ENCODE data around the gene WDFY3.

The WDFY3 gene

GRCh38 chr4:84924434-84924833 is 42.1 kb downstream of the WDFY3 start:
- Histone ChIP-seq H3K4me3 (ENCODE audit: control insufficient read depth in 1 of 7, extremely low read depth in 1 of 7, insufficient read depth in 4 of 7, low read depth in 2 of 7, low read length in 6 of 7) (no peak overlapping the region), H3K27ac (ENCODE audit: insufficient read depth in 1 of 2, low read depth in 1 of 2, low read length in 2 of 2, poor library complexity in 1 of 2, severe bottlenecking in 2 of 2) (no peak overlapping the region), H3K4me1 (ENCODE audit: control extremely low read depth in 1 of 4, control insufficient read depth in 4 of 4, insufficient read depth in 4 of 4, low read length in 3 of 4) (no peaks in the 10 kb centered on the region), H3K27me3 (replicated peaks in 2 of 5; ENCODE audit: control insufficient read depth in 4 of 5, insufficient read depth in 5 of 5, low read length in 4 of 5) (no peaks in the 10 kb centered on the region), H3K9me3 (ENCODE audit: control extremely low read depth in 1 of 5, control insufficient read depth in 4 of 5, insufficient read depth in 2 of 5, low read depth in 1 of 5, low read length in 4 of 5) (no peaks in the 10 kb centered on the region), H3K36me3 (ENCODE audit: control insufficient read depth in 4 of 4, insufficient read depth in 4 of 4, low read length in 3 of 4) (no peaks in the 10 kb centered on the region)
- no peak for DNase-seq
- ChIA-PET CTCF (no interaction called here), POLR2A (no interaction called here)
- WGBS (ENCODE audit: insufficient coverage) = no CpG with 5 or more reads among the region's 1 CpG

DNA sequence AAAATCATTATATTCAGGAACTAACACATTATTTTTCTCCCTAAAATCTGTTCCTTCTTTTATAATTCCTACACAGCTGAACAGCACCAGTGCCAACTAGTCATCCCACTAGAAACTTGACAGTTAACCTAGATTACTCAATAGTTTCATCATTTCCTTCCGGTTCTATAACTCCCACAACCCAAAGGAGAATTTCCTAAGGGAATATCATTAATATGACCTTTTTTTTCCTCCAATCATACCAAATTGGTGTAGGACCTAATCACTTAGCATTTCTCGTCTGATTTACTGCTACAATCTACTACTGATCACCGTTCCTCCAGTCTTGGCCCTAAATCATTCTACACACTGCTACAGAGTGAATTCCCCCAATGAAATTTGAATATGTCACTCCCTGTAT is 45.9 kb downstream of the WDFY3 start:
- H3K4me1 ChIP-seq (ENCODE audit: control extremely low read depth in 1 of 4, control insufficient read depth in 4 of 4, insufficient read depth in 4 of 4, low read length in 3 of 4) = peaks cover 0 to 2% (median 0%) of the 10 kb centered on the region in 4 experiments
- no peak overlapping the region for H3K27ac ChIP-seq (ENCODE audit: insufficient read depth in 1 of 2, low read depth in 1 of 2, low read length in 2 of 2, poor library complexity in 1 of 2, severe bottlenecking in 2 of 2)
- H3K9me3 ChIP-seq (ENCODE audit: control extremely low read depth in 1 of 5, control insufficient read depth in 4 of 5, insufficient read depth in 2 of 5, low read depth in 1 of 5, low read length in 4 of 5) = no peaks in the 10 kb centered on the region
- no peak for DNase-seq
- no peaks in the 10 kb centered on the region for H3K27me3 ChIP-seq (replicated peaks in 2 of 5; ENCODE audit: control insufficient read depth in 4 of 5, insufficient read depth in 5 of 5, low read length in 4 of 5)
- no peak overlapping the region for H3K4me3 ChIP-seq (ENCODE audit: control insufficient read depth in 1 of 7, extremely low read depth in 1 of 7, insufficient read depth in 4 of 7, low read depth in 2 of 7, low read length in 6 of 7)
- peaks cover 0 to 5% (median 0%) of the 10 kb centered on the region in 4 experiments for H3K36me3 ChIP-seq (ENCODE audit: control insufficient read depth in 4 of 4, insufficient read depth in 4 of 4, low read length in 3 of 4)
- WGBS (ENCODE audit: insufficient coverage) = 97% methylated on average over 3 of the region's 3 CpGs
- CTCF ChIA-PET = no interaction called here
- POLR2A ChIA-PET = no interaction called here

DNA sequence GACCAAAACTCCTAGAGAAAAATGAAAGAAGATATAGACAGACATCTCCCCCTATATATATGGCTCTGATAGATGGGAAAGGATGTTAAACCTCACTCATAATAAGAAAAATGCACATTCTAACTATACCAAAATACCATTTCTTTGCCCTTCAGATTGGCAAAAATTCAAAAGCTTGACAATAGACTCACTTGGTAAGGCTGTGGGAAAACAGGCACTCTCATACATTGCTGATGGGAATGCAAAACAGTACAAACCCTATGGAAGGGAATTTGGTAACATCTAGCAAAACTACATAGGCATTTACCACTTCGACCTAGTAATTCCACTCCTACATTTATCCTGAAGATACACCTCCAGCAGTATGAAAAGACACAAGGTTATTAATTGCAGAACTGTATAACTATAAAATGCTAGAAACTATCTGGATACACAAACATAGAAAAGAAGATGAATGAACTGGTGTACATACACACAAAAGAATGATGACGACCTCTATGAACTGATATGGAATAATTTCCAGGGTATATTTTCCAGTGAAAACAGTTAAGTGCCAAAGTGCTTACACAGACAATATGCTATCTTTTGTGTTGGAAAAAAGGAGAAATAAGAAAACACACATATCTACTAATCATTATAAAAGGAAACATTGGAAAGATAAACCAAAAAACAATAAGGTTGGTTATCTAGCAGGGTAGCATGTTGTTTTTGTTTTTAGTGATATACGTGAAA is 48.5 kb downstream of the WDFY3 start:
- Histone ChIP-seq H3K4me1 (ENCODE audit: control extremely low read depth in 1 of 4, control insufficient read depth in 4 of 4, insufficient read depth in 4 of 4, low read length in 3 of 4) (peaks cover 0 to 2% (median 0%) of the 10 kb centered on the region in 4 experiments), H3K27ac (ENCODE audit: insufficient read depth in 1 of 2, low read depth in 1 of 2, low read length in 2 of 2, poor library complexity in 1 of 2, severe bottlenecking in 2 of 2) (no peak overlapping the region), H3K36me3 (ENCODE audit: control insufficient read depth in 4 of 4, insufficient read depth in 4 of 4, low read length in 3 of 4) (peaks cover 0 to 5% (median 0%) of the 10 kb centered on the region in 4 experiments), H3K27me3 (replicated peaks in 2 of 5; ENCODE audit: control insufficient read depth in 4 of 5, insufficient read depth in 5 of 5, low read length in 4 of 5) (no peaks in the 10 kb centered on the region), H3K9me3 (ENCODE audit: control extremely low read depth in 1 of 5, control insufficient read depth in 4 of 5, insufficient read depth in 2 of 5, low read depth in 1 of 5, low read length in 4 of 5) (no peaks in the 10 kb centered on the region), H3K4me3 (ENCODE audit: control insufficient read depth in 1 of 7, extremely low read depth in 1 of 7, insufficient read depth in 4 of 7, low read depth in 2 of 7, low read length in 6 of 7) (no peak overlapping the region)
- ChIA-PET POLR2A (no interaction called here), CTCF (no interaction called here)
- no peak for DNase-seq
- WGBS (ENCODE audit: insufficient coverage) = 100% methylated on average over 1 of the region's 3 CpGs

GRCh38 chr4:84917086-84917821 is 49.2 kb downstream of the WDFY3 start:
- no peak for DNase-seq
- POLR2A ChIA-PET = no interaction called here
- WGBS (ENCODE audit: insufficient coverage) = 100% methylated on average over 1 of the region's 6 CpGs
- H3K4me3 ChIP-seq (ENCODE audit: control insufficient read depth in 1 of 7, extremely low read depth in 1 of 7, insufficient read depth in 4 of 7, low read depth in 2 of 7, low read length in 6 of 7) = no peak overlapping the region
- peaks cover 0 to 5% (median 0%) of the 10 kb centered on the region in 4 experiments for H3K36me3 ChIP-seq (ENCODE audit: control insufficient read depth in 4 of 4, insufficient read depth in 4 of 4, low read length in 3 of 4)
- H3K4me1 ChIP-seq (ENCODE audit: control extremely low read depth in 1 of 4, control insufficient read depth in 4 of 4, insufficient read depth in 4 of 4, low read length in 3 of 4) = peaks cover 0 to 2% (median 0%) of the 10 kb centered on the region in 4 experiments
- no peaks in the 10 kb centered on the region for H3K27me3 ChIP-seq (replicated peaks in 2 of 5; ENCODE audit: control insufficient read depth in 4 of 5, insufficient read depth in 5 of 5, low read length in 4 of 5)
- CTCF ChIA-PET = no interaction called here
- no peaks in the 10 kb centered on the region for H3K9me3 ChIP-seq (ENCODE audit: control extremely low read depth in 1 of 5, control insufficient read depth in 4 of 5, insufficient read depth in 2 of 5, low read depth in 1 of 5, low read length in 4 of 5)
- no peak overlapping the region for H3K27ac ChIP-seq (ENCODE audit: insufficient read depth in 1 of 2, low read depth in 1 of 2, low read length in 2 of 2, poor library complexity in 1 of 2, severe bottlenecking in 2 of 2)

DNA sequence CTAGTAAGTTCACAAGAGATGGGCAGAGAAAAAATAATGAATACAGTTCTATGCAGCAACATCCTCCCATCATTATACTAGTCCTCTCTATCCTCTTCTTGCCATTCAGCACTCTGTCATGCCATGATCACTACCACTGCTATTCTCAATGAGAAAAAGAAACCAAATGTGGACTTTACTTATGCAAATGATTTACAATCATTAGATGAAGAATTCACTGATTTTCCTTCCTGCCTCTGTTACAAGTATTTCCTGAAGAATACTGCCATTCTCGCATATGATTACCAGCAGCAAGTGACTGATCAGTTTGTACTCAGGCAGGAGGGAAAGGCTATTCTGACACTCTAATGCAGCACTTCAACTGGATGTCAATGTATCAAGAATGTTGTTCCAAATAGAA is 50.3 kb downstream of the WDFY3 start:
- peaks cover 0 to 5% (median under 1%) of the 10 kb centered on the region in 4 experiments for H3K36me3 ChIP-seq (ENCODE audit: control insufficient read depth in 4 of 4, insufficient read depth in 4 of 4, low read length in 3 of 4)
- CTCF ChIA-PET = no interaction called here
- POLR2A ChIA-PET = no interaction called here
- H3K9me3 ChIP-seq (ENCODE audit: control extremely low read depth in 1 of 5, control insufficient read depth in 4 of 5, insufficient read depth in 2 of 5, low read depth in 1 of 5, low read length in 4 of 5) = no peaks in the 10 kb centered on the region
- DNase-seq = no peak
- H3K4me1 ChIP-seq (ENCODE audit: control extremely low read depth in 1 of 4, control insufficient read depth in 4 of 4, insufficient read depth in 4 of 4, low read length in 3 of 4) = peaks cover 0 to 2% (median 0%) of the 10 kb centered on the region in 4 experiments
- no peak overlapping the region for H3K4me3 ChIP-seq (ENCODE audit: control insufficient read depth in 1 of 7, extremely low read depth in 1 of 7, insufficient read depth in 4 of 7, low read depth in 2 of 7, low read length in 6 of 7)
- no peak overlapping the region for H3K27ac ChIP-seq (ENCODE audit: insufficient read depth in 1 of 2, low read depth in 1 of 2, low read length in 2 of 2, poor library complexity in 1 of 2, severe bottlenecking in 2 of 2)
- WGBS (ENCODE audit: insufficient coverage) = no CpG with 5 or more reads among the region's 1 CpG
- H3K27me3 ChIP-seq (replicated peaks in 2 of 5; ENCODE audit: control insufficient read depth in 4 of 5, insufficient read depth in 5 of 5, low read length in 4 of 5) = no peaks in the 10 kb centered on the region

DNA sequence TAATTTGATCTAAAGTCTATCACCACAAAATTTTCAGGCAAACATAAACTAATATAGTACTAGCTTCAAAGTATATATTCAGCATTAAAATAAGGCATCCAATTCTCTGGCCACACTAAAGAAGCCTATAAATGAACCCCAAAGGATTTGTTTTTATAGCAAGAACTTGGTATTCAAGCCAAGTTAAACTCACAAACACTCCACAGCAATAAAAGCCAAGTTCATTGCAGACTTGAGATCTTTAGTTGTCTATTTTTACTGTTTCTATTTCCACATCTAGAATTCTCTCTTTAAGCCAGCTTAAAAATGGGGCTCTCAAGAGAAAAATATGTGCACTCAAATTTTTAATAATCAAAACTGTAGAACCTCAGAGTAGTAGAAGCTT is 51.1 kb downstream of the WDFY3 start:
- no peak overlapping the region for H3K27ac ChIP-seq (ENCODE audit: insufficient read depth in 1 of 2, low read depth in 1 of 2, low read length in 2 of 2, poor library complexity in 1 of 2, severe bottlenecking in 2 of 2)
- no peaks in the 10 kb centered on the region for H3K9me3 ChIP-seq (ENCODE audit: control extremely low read depth in 1 of 5, control insufficient read depth in 4 of 5, insufficient read depth in 2 of 5, low read depth in 1 of 5, low read length in 4 of 5)
- POLR2A ChIA-PET = no interaction called here

DNA sequence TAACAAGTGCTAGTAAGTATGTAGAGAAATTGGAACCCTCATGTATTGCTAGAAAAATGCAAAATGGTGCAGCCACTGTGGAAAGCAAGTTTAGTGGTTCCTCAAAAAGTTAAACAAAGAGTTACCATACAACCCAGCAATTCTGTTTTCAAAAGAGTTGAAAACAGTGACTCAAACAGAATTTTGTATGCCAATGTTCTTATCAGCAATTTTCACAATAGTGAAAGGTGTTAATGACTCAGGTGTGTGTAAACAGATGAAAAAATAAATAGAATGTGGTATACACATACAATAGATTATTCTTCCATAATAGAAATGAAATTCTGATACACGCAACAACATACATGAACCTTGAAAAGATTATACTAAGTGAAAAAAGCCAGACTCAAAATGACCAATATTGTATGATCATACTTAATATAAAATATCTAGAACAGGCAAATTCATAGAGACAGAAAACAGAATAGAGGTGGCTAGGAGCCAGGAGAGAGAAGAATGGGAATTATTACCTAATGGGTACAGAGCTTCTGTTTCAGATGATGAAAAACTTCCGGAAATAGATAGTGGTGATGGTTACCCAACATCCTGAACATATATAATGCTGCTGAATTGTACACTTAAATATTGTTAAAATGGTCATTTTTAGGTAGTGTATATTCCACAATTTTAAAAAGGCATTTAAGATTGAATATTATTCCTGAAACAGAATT is 51.6 kb downstream of the WDFY3 start:
- no peaks in the 10 kb centered on the region for H3K27me3 ChIP-seq (replicated peaks in 2 of 5; ENCODE audit: control insufficient read depth in 4 of 5, insufficient read depth in 5 of 5, low read length in 4 of 5)
- H3K4me1 ChIP-seq (ENCODE audit: control extremely low read depth in 1 of 4, control insufficient read depth in 4 of 4, insufficient read depth in 4 of 4, low read length in 3 of 4) = peaks cover 0 to 2% (median 0%) of the 10 kb centered on the region in 4 experiments
- no peaks in the 10 kb centered on the region for H3K9me3 ChIP-seq (ENCODE audit: control extremely low read depth in 1 of 5, control insufficient read depth in 4 of 5, insufficient read depth in 2 of 5, low read depth in 1 of 5, low read length in 4 of 5)
- H3K4me3 ChIP-seq (ENCODE audit: control insufficient read depth in 1 of 7, extremely low read depth in 1 of 7, insufficient read depth in 4 of 7, low read depth in 2 of 7, low read length in 6 of 7) = no peak overlapping the region
- ChIA-PET POLR2A (no interaction called here), CTCF (no interaction called here)
- no peak overlapping the region for H3K27ac ChIP-seq (ENCODE audit: insufficient read depth in 1 of 2, low read depth in 1 of 2, low read length in 2 of 2, poor library complexity in 1 of 2, severe bottlenecking in 2 of 2)
- WGBS (ENCODE audit: insufficient coverage) = no CpG with 5 or more reads among the region's 2 CpGs
- peaks cover 0 to 5% (median under 1%) of the 10 kb centered on the region in 4 experiments for H3K36me3 ChIP-seq (ENCODE audit: control insufficient read depth in 4 of 4, insufficient read depth in 4 of 4, low read length in 3 of 4)
- no peak for DNase-seq

More for the DNA sequence above, 51.1 kb downstream of the WDFY3 start:
- CTCF ChIA-PET = no interaction called here
- DNase-seq = no peak
- peaks cover 0 to 2% (median 0%) of the 10 kb centered on the region in 4 experiments for H3K4me1 ChIP-seq (ENCODE audit: control extremely low read depth in 1 of 4, control insufficient read depth in 4 of 4, insufficient read depth in 4 of 4, low read length in 3 of 4)
- no peaks in the 10 kb centered on the region for H3K27me3 ChIP-seq (replicated peaks in 2 of 5; ENCODE audit: control insufficient read depth in 4 of 5, insufficient read depth in 5 of 5, low read length in 4 of 5)
- no peak overlapping the region for H3K4me3 ChIP-seq (ENCODE audit: control insufficient read depth in 1 of 7, extremely low read depth in 1 of 7, insufficient read depth in 4 of 7, low read depth in 2 of 7, low read length in 6 of 7)
- H3K36me3 ChIP-seq (ENCODE audit: control insufficient read depth in 4 of 4, insufficient read depth in 4 of 4, low read length in 3 of 4) = peaks cover 0 to 5% (median under 1%) of the 10 kb centered on the region in 4 experiments

Data from common myeloid progenitor, CD34-positive (primary cell).